ENCODE results near the gene CFAP20.
"Not testable (repeated sequence)": the region's sequence is repeated elsewhere in the genome, so short reads cannot be mapped to it uniquely, and the experiment has no call there.

The CFAP20 gene

GRCh38 chr16:58082381-58082780, 46.8 kb downstream of the CFAP20 start:
- DNase-seq (ENCODE audit: insufficient read length, low spot score) (no peak), FAIRE-seq (no peak)
- TF ChIP-seq, protein P1, sequence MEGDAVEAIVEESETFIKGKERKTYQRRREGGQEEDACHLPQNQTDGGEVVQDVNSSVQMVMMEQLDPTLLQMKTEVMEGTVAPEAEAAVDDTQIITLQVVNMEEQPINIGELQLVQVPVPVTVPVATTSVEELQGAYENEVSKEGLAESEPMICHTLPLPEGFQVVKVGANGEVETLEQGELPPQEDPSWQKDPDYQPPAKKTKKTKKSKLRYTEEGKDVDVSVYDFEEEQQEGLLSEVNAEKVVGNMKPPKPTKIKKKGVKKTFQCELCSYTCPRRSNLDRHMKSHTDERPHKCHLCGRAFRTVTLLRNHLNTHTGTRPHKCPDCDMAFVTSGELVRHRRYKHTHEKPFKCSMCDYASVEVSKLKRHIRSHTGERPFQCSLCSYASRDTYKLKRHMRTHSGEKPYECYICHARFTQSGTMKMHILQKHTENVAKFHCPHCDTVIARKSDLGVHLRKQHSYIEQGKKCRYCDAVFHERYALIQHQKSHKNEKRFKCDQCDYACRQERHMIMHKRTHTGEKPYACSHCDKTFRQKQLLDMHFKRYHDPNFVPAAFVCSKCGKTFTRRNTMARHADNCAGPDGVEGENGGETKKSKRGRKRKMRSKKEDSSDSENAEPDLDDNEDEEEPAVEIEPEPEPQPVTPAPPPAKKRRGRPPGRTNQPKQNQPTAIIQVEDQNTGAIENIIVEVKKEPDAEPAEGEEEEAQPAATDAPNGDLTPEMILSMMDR (IDR thresholded peaks at IDR 0.05; ENCODE audit: insufficient read depth, missing control alignments): no peak

- DNase-seq (ENCODE audit: insufficient read length, low spot score); FAIRE-seq: not testable (repeated sequence)
Measured at GRCh38 chr16:58080657-58081056, 48.5 kb downstream of the CFAP20 start.

DNA sequence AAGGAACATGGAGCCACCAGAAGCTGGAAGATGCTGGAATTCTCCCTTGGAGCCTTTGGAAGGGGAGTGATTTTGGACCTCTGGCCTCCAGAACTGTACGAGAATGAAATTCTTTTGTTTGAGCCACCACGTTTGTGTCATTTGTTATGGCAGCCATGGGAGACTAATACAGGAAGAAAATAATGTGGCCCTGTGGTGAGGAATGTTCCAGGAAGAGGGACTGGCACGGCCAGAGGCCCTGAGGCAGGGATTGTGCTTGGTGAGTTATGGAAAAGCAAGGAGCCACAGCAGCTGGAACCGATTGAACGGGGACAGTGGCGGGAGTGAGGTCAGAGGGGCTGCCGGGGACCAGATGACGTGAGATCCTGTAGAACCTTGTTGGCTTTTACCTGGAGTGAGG, 51.4 kb downstream of the CFAP20 start:
- DNase-seq (ENCODE audit: insufficient read length, low spot score) (no peak), FAIRE-seq (no peak)
- TF ChIP-seq, protein P1 (IDR thresholded peaks at IDR 0.05; ENCODE audit: insufficient read depth, missing control alignments): no peak

DNA sequence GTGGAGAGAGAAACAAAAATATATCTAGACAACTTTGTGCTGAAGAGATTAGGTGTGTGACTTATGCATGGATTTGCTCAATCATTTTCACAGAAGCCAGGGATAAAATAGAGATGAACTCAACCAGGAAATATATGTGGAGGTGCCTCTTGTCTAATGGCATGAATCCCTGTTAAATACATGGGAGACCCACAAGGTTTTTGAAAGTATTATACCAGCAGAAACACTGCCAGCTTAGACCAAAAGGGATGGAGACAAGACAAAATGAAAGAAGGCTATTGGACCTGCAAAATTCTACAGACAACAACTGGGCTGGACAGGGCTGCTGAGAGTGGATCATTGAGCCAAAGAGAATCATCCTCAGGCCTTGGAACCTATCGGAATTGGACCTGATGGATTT, 52.7 kb downstream of the CFAP20 start:
- TF ChIP-seq, protein P1 (IDR thresholded peaks at IDR 0.05; ENCODE audit: insufficient read depth, missing control alignments): no peak
- DNase-seq (ENCODE audit: insufficient read length, low spot score): no peak
- no peak for FAIRE-seq

GRCh38 chr16:58074657-58075056, 54.5 kb downstream of the CFAP20 start:
- FAIRE-seq (no peak), DNase-seq (ENCODE audit: insufficient read length, low spot score) (no peak)
- TF ChIP-seq, protein P1 (IDR thresholded peaks at IDR 0.05; ENCODE audit: insufficient read depth, missing control alignments): no peak

DNA sequence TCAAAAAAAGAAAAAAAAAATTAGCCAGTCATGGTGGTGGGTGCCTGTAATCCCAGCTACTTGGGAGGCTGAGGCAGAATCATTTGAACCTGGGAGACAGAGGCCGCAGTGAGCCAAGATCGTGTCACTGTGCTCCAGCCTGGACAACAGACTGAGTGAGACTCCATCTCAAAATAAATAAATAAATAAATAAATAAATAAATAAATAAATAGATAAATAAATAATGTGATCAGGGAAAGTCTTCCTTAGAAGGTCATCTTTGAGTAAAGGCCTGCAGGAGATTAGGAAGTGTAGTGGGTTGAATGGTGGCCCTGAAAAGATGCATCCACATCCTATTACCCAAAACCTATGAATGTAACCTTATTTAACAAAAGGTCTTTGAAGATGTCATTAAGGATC, 56.1 kb downstream of the CFAP20 start:
- FAIRE-seq; DNase-seq (ENCODE audit: insufficient read length, low spot score): not testable (repeated sequence)

DNA sequence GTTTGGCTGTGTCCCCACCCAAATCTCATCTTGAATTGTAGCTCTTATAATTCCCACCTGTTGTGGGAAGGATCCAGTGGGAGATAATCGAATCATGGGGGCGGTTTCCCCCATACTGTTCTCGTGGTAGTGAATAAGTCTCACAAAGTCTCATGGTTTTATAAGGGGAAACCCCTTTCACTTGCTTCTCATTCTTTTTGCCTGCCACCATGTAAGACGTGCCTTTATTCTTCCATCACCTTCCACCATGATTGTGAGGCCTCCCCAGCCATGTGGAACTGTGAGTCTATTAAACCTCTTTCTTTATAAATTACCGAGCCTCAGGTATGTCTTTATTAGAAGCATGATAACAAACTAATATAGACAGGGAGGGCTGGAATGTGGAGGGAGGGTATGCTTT, 57.0 kb downstream of the CFAP20 start:
- not testable (repeated sequence) for DNase-seq (ENCODE audit: insufficient read length, low spot score); FAIRE-seq

GRCh38 chr16:58070585-58070984, 58.6 kb downstream of the CFAP20 start:
- DNase-seq (ENCODE audit: insufficient read length, low spot score) (no peak), FAIRE-seq (no peak)
- TF ChIP-seq, protein P1 (IDR thresholded peaks at IDR 0.05; ENCODE audit: insufficient read depth, missing control alignments): no peak
